ENCODE data around the gene FOXP1.

FOXP1 gene

DNA sequence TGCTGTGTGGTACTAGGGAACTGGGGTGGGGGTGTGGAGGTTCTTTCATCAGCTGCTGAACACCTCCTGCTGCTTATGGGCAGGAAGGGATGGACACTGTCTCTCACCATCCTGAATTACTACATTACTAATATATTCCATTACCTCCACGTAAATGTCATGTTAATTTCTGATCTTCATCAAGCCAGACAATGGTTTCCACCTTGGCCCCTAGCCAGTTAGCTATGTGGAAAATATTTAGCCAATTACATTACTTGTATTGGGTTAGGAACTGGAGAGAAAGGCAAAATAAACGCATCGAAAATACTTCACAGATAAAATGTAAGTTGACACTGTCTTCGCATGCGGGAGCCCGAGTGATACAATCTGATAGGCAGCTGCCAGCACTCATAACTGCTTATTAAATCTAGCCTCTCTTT lies 95.1 kb downstream of the FOXP1 start:
- in situ Hi-C loops (cut with MboI; ENCODE audit: low sequenced_read_pairs) = no loop called here

DNA sequence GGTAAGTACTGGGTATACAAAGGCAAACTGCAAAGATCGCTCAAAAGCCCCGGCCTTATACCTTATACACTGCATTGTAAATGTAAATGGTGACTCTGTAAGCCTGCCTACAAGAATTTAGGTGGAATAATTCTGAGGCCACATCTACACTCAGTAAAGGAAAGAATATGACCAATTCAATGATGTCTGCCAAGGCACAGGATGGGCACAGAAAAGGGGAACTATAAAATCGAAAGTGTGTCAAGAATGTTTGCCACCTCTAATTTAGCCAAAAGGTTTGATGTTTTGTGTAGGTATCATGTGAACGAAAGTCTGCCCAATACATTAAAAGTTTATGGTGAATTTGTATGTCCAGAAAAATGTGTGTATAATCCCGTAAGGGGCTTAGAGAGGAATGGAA lies 96.1 kb downstream of the FOXP1 start:
- in situ Hi-C loops (cut with MboI; ENCODE audit: low sequenced_read_pairs) = no loop called here

DNA sequence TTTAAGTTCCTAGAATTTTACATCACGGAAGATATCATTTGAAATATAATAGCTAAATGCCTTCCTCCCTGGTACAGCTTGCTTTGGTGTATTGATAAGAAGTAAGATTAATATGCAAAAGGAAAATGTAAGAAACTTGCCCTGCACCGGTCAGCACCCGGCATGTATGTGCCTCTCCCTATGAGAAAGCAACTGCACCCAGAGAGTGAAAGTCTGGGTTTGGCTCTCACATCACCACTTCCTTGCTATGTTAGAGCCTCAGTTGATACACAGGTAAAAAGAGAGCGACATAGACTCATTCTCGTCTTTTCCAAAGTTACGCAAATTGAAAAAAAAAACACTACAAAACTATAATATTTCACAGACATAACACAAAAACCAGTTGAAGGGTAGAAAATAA lies 96.7 kb downstream of the FOXP1 start:
- in situ Hi-C loops (cut with MboI; ENCODE audit: low sequenced_read_pairs) = no loop called here

DNA sequence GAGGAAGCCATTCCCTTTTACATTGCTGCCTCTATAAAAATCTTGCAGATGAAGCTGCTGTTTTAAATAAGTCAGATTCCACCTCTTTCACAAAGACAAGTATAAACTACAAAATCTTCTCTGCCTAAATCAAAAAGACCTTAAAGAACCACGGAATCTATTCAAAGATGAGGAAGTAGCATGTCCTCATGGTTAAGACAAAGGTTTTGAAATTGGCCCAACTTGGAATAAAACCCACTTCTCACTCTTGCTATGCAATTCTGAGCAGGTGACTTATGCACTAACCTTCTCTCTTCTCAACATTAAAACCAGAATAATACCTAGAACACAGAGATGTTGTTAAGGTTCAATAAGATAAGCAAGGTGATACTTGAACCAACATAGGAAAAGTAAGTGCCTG lies 97.6 kb downstream of the FOXP1 start:
- in situ Hi-C loops (cut with MboI; ENCODE audit: low sequenced_read_pairs) = no loop called here

DNA sequence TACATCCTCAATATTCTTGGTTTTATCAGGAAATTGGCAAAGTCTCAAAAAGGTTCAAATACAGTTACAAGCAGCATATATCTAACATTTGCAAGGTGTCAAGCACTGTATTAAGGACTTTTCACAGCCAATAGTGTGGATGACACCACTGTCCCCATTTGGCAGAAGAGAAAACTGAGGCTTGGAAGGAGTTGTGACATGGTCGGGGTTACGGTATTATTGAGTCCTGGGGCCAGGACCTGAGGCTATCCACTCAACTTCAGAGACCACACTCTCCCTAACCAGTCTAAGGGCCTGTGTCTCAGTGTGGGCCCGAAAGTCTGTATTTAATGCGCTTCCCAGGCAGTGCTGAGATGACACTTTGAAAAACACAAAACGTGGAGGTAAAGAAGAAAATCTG lies 99.1 kb downstream of the FOXP1 start:
- in situ Hi-C loops (cut with MboI; ENCODE audit: low sequenced_read_pairs) = no loop called here

DNA sequence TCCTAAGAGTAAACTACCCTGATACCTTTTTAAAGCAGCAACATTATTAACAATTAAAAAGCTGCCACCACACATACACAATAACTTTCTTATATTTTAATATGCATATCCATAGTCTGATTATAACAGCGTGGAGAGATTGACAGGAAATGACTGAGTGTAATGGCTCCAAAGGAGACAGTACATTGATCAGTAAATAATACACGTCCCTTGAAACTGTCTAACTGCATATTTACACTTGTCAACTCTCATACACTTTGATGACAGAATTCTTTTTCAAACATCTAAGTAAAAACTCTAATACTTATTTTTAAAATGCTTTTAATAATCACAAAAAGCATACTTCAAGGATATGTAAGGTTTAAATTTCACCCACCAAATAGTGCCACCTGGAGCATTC lies 99.5 kb downstream of the FOXP1 start:
- in situ Hi-C loops (cut with MboI; ENCODE audit: low sequenced_read_pairs) = no loop called here

DNA sequence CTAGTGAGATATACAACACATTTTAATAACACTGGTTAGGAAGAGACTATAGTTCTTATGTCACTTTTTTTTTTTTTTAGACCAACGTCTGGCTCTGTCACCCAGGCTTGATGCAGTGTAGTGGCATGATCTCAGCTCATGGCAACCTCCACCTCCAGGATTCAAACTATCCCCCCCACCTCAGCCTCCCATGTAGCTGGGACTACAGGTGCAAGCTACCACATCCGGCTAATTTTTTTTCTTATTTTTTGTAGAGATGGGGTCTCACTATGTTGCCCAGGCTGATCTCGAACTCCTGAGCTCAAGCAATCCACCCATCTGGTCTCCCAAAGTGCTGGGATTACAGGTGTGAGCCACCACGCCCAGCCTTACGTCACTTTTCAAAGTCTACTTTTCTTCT lies 100.8 kb downstream of the FOXP1 start:
- in situ Hi-C loops (cut with MboI; ENCODE audit: low sequenced_read_pairs) = no loop called here

DNA sequence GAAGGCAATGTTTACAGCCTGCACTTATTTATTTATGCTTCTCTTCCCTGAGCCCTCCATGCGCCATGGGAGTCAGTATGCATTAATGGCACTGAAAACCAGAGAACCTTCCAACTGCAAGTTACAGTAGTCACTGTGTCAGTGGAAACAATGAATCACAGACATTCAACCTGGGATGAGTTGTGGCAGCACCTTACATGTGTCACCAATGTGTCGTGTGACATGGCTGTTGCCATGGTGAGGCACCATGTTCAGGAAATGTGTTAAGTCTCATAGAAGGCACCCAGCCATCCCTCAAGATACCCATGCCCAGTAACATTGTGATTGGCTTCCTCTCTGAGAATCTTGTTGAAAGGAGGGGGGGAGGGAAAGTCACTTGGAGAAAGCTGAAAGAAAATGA lies 105.0 kb downstream of the FOXP1 start:
- in situ Hi-C loops (cut with MboI; ENCODE audit: low sequenced_read_pairs) = no loop called here

DNA sequence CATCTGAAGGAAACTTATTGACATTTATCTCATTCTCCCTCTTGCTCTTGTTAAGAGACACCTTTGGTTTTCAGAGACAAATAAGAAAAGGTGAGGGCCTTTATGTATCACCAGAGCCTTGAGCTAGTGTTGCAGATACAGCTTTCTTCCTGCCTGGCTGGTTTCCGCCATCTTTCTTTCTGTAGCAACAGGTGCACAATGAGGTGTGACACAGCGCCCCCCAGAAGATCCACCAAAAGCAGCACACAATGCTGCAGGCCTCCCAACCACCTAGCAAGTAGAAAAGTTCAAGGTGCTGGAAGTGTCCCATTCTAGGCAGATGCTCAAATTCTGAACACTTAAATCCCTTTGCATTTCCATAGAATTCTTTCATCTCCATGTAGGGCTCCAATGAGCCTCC lies 106.6 kb downstream of the FOXP1 start:
- in situ Hi-C loops (cut with MboI; ENCODE audit: low sequenced_read_pairs) = no loop called here

DNA sequence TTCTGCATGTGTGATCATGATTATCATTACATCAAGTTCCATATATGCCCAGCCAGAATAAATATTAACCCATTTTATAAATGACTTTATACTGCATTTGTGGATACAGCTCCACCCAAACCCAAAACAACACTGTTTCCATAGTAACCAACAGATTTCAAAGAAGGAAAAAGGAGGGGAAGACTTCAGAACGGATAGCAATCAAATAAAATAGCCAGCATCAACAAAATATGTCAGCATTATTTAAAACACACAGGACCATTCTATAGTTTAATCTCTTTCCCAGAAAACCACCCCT lies 114.4 kb downstream of the FOXP1 start:
- in situ Hi-C loops (cut with MboI; ENCODE audit: low sequenced_read_pairs) = no loop called here

DNA sequence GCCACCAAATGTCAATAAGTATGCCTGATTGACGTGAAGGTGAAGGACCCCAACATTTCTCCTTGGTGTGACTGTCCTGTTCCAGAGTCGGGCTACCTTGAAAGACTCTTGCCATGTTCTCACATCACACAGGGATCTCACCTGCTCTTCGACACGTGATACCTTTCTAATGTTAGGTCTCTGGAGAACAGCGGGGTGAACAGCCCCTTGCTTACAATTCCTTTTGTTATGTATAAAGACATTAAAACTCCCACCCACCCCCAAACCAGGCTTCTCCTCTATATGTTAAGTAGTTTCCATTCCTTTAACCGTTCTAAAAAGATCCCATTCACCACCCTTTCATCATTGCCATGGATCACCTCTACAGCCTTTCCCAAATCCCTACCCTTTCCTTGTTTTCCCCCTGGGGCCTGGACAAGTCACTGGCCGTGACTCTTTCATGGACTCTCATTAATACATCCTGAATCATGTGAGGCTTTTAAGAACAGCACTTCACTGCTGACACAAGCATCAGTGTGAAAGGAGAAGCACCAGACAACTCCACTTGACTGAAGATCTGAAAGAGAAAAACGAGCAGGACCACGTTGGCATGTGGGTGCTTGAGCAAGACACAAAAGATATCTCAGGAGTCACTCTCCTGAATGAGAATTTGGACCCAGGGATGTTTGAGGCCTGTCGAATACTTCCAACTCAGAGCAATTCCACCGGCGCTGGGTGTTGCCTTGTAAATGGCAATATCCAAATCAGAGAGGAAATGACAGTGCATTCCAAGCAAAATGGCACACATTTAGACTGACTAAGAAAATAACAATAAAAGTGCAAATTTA lies 115.0 kb downstream of the FOXP1 start:
- in situ Hi-C loops (cut with MboI; ENCODE audit: low sequenced_read_pairs) = no loop called here

DNA sequence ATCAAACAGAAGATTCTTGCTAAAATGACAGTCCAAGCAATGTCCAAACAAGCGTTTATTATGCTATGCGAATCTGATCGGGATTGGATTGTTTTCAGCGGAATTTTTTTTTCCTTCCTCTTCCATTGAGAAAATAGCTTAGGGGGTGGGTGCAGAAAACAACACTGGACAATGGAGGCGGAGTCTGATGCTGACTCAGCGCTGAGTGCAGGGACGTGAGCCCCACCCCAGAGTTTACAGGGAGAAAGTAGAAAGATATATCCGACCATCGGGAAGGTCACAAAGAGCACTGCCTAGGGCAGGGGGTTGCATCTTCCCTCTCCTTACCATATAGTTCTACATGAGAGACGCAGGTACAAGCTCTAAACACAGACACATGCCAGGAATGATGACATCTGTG lies 117.0 kb downstream of the FOXP1 start:
- in situ Hi-C loops (cut with MboI; ENCODE audit: low sequenced_read_pairs) = no loop called here

DNA sequence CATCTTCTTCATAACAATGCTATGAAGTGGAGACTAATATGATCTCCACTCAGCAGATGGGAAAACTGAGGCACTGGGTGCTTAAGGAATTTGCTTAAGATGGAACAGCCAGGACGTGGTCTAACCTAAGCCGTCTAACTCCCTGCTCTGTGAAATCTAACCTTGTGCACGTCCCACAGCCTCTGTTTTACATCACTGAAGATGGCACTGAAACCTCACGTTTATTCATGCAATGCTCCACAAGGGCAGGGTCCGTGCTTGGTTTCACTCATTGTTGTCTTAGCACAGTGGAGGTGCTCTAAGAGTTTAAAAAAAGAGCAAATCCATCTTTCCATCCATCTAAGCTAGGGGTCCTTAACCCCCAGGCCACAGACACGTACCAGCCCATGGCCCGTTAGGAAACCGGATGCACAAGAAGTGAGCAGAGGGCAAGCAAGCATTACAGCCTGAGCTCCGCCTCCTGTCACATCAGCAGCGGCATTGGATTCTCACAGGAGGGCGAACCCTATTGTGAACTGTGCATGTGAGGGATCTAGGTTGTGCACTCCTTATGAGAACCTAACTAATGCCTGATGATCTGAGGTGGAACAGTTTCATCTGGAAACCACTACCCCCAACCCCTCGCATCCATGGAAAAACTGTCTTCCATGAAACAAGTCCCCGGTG lies 118.0 kb downstream of the FOXP1 start:
- in situ Hi-C loops (cut with MboI; ENCODE audit: low sequenced_read_pairs) = no loop called here

DNA sequence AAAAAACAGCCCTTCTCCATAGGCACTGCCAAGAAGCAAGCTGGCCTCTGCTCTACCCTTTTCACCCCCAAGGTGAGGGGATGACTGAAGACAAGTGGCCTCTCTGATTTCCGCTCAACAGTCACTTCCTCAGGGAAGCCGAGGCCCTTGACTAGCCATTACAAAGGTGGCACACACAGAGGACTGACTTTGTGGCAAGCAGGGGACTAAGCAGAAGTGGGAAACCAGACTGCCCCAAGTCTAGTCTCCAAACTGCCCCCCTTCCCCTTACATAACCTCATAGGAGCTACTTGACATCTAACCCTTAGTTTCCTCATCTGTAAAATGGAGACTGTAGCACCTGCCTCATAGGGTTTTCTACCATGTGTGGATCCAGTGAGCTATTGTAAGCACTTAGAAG lies 118.9 kb downstream of the FOXP1 start:
- in situ Hi-C loops (cut with MboI; ENCODE audit: low sequenced_read_pairs) = no loop called here

DNA sequence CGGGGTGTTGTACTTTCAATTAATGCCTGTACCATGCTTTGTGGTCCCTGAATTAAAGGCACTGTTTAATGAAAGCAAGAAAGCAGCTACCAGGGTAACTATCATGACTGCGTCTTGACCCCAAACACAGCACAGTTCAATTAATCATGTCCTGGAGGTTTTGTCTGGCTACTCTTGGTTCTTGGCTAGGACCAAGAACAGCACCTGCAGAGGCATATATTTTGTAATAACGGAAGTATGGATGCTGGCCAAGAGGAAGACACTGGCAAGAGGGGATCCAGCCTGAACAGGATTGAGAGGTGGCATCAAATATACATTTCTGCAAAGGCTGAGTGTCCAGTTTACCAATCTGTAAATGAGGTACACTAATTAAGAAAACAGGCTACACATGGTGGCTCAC lies 119.9 kb downstream of the FOXP1 start:
- in situ Hi-C loops (cut with MboI; ENCODE audit: low sequenced_read_pairs) = no loop called here

DNA sequence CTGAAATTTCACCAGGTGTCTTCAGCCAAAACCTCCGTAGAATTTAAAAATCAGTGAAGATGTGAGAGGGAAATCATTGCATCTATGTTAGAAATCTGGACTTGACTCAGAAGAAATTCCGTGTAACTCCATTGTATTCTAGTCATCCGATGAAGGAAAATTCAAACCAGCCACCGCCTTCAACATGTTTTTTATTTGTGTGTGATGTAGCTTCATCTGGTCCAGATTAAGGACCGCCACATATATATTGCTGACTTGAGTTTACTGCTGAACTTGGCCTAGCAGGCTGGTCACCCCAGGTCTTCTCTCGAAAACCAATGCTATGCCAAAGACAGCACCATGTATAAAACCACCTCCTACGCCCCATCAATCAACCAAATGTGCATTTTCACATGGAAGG lies 120.9 kb downstream of the FOXP1 start:
- in situ Hi-C loops (cut with MboI; ENCODE audit: low sequenced_read_pairs) = no loop called here

DNA sequence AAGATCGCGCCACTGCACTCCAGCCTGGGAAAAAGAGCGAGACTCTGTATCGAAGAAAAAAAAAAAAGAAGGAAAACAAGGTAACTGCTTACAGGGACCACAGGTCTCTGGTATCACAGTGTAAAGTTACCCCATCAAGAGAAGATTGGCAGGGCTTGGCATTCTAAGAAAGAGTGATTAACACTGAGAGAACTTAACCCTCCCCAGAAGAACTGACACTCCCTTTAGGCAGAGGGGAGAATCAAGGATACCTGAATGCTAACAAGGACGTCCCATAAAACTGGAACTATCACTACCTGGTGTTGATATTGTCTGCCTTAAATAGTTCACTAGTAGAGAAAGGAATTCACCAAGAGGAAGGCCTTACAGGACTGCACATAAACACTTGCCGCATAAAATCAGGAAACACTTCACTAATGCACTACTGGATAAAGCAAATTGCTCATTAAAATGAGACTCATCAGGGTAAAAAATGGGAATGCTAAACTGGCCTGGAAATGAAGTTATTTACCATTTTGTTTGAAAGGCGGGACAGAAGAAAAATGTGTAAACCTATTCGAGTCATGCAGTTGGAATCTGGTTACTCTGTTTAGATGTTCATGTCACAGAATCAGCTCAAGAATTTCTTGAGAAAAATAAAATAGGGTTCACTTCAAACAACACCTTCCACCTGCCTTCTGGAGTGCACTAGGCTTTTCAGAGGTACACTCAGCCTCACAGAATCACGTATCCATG lies 121.6 kb downstream of the FOXP1 start:
- in situ Hi-C loops (cut with MboI; ENCODE audit: low sequenced_read_pairs) = no loop called here

DNA sequence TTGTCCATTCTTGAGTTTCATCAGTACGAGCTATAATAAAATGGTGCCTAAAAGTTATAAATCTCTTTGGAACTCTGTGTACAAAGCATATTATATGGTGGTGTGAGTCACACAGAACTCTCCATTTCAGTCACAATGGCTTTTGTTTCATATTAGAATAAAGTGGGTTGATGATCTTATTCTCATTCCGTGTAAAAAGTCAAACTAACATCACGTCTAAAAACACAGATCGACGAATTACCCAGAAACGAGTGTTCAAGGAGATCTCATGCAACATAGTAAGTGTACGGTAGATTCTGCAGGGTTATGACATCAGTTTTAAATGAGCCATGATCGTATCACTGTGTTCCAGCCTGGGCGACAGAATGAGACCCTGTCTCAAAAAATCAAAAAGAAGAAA lies 122.4 kb downstream of the FOXP1 start:
- in situ Hi-C loops (cut with MboI; ENCODE audit: low sequenced_read_pairs) = no loop called here

DNA sequence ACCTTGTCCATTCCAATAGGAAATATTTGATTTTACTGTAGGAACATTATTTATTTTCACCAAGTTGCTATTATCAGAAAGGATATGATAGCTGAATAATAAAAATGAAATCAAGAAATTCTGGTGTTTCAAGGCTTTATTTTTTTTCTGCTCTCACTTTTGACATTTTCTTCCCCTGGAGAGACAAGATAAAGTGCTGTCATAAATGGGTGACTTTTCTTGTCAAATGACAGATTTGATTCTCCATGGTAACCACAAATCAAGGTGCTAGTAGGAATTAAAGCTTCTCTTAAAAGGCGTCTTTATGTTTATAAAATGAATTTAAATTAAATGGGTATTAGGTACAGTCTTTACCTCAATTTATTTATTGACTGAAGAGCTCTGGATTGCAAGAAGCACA lies 124.6 kb downstream of the FOXP1 start:
- in situ Hi-C loops (cut with MboI; ENCODE audit: low sequenced_read_pairs) = no loop called here

DNA sequence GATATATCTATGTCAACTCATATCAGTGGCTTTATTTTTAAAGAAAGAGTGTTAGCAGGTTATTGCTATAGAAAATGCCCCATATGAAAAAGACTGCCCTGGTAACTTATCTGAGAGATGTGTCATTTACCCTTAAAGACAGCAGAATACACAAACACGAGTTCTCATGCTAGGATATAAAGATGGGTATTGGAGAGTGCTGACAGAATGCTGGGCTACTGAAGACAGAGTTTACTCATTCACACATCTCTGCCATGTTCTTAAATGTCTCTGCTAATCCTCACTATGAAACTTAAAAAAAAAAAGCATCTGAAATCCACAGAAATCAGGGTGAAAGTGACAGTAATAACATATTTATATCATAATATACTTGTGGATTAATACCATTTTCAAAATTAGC lies 126.7 kb downstream of the FOXP1 start:
- in situ Hi-C loops (cut with MboI; ENCODE audit: low sequenced_read_pairs) = no loop called here

DNA sequence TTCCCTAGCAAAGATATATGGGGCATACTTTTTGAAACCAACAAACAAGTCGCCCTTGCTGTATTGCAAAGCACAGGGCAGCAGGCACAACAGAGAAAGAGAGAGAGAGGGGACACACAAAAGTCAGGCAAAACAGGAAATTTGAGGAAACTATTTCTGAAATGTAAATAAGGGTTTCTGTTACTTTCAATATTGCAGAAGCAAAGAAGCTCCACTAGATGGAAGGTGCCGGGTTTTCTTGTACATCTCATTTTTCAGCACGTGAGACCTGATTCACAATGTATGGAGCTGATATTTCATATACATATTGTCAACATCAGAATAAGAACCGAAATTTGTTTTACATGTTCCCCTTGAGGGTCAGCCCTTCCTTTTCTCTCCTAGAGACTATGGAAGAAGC lies 127.4 kb downstream of the FOXP1 start:
- in situ Hi-C loops (cut with MboI; ENCODE audit: low sequenced_read_pairs) = no loop called here
